PC-9 (cell line): ENCODE results near the gene STK39.

ENCODE experiments used
- EZH2 ChIP-seq: fragments of 200-600 bp; sonication (generic); IDR thresholded peaks from 2 replicates; pipeline ENCODE4 v1.8.0; 2017; ENCODE audit warnings: antibody characterized with exemption, low read depth
- TF ChIP-seq, protein P1 (sequence below): fragments of 200-600 bp; sonication (generic); conservative IDR thresholded peaks from 2 replicates; pipeline ENCODE4 v1.6.1; 2017; ENCODE audit warnings: mixed run types, antibody characterized with exemption, mild to moderate bottlenecking, moderate library complexity

DNA sequence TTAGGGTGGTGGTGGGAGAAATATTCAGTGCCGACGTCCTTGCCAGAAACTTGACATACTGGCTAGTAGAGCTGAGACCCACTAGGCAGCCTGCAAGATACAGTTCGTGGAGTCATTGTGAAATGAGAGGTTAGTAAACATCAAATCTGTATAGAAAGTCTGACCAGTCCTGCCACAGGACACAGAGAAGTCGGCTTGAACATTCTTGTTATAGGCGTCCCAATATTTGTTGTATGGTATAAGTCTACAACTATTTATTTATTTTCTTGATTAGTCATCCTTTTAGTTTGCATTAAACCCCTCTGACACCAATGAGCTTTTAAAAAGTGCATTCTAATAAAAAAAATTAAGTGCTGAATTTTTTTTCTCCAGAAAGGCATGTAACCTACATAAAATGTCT is 265.4 kb downstream of the STK39 start:
- TF ChIP-seq, protein P1, sequence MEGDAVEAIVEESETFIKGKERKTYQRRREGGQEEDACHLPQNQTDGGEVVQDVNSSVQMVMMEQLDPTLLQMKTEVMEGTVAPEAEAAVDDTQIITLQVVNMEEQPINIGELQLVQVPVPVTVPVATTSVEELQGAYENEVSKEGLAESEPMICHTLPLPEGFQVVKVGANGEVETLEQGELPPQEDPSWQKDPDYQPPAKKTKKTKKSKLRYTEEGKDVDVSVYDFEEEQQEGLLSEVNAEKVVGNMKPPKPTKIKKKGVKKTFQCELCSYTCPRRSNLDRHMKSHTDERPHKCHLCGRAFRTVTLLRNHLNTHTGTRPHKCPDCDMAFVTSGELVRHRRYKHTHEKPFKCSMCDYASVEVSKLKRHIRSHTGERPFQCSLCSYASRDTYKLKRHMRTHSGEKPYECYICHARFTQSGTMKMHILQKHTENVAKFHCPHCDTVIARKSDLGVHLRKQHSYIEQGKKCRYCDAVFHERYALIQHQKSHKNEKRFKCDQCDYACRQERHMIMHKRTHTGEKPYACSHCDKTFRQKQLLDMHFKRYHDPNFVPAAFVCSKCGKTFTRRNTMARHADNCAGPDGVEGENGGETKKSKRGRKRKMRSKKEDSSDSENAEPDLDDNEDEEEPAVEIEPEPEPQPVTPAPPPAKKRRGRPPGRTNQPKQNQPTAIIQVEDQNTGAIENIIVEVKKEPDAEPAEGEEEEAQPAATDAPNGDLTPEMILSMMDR: no peak
- TF ChIP-seq EZH2: no peak
